Measurements from ENCODE around the gene NPC1L1.

- TF ChIP-seq CTCF (IDR thresholded peaks at IDR 0.05; ENCODE audit: insufficient read depth, low read length, poor library complexity, severe bottlenecking) (no peak), EZH2phosphoT487 (conservative IDR thresholded peaks at IDR 0.05; ENCODE audit: low read length) (no peak)
Measured at GRCh38 chr7:44471850-44472249, 69.3 kb downstream of the NPC1L1 start.

All from SU-DHL-6 (cell line).